IPS DF 4.7 (cell line): ENCODE results near the gene SLC24A4.

Experiments
- DNase-seq: peaks from one replicate; pipeline ENCODE4 v3.0.0-alpha.2; 2013; ENCODE audit warnings: low spot score; ENCODE audit errors: extremely low read depth

Gene SLC24A4

DNA sequence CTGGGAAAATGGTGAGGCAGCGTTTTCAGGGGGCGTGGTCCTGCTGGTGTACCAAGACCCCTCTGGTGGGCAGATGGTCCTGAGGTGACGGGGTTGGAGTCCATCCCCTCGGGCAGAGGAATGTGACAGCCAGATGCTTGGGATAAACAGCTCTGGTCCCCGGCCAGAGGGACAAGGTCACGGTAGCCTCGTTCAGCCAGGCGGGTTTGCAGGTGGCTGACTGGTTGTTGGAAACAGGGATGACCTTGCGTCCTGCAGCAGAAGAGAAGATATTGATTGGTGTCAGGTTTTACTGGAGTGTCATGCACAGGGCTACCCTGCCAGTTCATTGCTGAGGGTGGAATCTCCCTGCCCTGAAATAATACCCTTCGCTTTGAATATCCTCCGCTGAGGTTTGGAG lies 43.3 kb downstream of the SLC24A4 start:
- no peak for DNase-seq

DNA sequence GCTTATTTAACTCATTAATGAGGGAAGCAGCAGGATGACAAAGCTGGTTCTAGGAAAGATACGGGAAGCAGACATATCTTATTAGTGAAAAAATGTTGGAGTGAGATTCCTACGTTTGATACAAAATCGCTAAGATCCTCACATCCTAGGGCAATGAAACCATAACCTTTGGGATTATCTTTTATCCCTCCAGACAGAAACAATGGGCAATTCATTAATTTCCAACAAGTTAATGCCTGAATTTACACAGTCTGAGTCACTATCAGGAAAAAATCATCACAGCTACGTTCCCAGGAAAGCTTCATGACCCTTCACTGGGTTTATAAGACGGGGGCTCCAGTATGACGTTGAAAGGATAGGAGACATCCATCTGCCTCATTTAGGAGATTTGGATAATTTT lies 45.0 kb downstream of the SLC24A4 start:
- no peak for DNase-seq

DNA sequence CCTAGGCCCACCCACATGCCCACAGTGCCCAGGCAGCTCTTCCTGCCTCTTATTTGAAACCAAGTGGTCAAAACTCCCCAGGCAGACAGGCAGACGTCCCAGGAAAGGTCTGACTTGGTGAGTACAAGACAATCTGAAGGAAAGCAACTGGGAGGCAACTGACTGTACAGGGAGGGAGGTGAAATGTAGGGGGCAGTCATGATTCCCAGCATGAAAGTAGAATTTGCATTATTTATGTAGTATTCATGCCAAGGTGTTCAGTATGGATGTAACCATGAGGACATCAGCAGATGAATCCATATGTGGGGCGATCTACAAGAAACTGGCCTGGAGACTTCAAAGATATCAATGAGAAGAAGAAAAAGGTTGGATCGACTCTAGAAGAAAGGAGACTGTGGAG lies 46.1 kb downstream of the SLC24A4 start:
- no peak for DNase-seq

DNA sequence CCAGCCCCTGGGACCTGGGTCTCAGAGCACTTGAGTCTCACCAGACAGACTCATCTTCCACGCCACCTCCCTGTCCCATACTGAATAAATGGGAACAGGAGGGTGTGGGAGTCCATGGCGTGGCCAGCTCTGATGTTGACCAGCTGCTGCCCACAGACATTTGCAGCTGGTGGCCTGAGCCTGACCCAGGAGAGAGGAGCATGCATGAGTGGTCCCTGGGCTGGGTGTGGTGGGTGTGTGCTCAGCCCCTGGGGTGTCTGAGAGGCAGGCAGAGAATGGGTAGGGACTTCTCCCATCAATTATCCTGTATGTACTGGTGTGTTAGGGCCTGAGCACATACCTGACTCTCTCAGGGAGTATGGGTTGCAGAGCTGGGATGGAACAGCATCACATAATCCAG lies 49.3 kb downstream of the SLC24A4 start:
- no peak for DNase-seq

DNA sequence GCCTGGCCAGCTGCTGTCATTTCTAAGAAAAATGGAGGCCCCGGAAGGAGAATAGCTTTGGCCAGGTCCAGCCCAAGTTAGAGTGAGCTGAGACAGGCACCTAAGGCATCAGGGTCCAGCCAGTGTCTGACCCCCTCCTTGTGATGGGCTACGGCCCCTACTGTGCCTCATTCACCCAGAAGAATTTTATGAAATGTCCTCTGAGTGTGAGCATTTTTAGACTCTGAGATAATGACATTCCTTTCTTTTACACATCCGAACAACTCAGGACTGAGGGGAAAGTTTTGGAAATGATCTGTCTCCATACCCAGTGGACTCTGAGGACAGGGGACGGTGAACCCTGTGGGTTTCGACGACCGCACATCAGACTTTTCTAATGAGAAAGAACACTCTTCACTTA lies 50.4 kb downstream of the SLC24A4 start:
- no peak for DNase-seq

DNA sequence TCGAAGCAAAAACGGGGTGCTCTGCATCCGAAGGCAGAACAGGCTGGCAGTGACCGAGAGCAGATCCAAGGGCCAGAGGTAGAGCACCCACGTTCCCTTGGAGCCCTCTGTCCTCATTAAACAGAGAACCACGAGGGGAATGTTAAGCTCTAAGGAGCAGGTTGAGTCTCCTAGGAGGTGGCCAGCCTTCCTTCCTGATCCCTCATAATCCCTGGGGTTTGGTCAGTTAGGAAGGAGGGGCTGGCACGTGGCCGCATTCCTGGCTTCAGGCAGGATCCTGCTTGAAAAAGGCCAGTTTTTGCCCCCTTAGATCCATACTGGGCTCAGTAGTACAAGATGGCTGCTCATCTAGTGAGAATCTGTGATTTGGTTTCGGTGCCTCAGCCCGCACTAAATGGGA lies 57.2 kb downstream of the SLC24A4 start:
- no peak for DNase-seq

DNA sequence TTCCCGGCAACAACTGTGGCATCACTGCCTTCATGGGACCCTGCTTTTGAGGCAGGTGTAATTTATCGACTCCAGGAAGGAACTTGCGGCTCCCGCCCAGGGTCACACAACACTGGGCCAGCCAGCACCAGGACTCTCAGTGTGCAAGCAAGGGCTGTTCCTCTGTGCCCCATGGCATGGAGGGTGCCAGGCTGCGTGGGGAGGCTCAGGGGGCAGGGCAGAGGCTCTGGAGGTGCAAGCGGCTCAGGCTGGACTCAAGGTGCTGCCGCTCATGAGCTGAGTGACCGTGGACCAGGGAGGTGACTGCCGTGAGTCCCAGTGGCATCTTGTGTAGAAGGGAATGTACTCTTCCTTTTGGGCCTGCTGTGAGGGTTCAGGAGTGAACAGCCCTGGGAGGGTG lies 57.6 kb downstream of the SLC24A4 start:
- no peak for DNase-seq

- no peak for DNase-seq
These were observed 59.7 kb downstream of the SLC24A4 start for GRCh38 chr14:92382677-92383076.

GRCh38 chr14:92383805-92384204 lies 60.8 kb downstream of the SLC24A4 start:
- DNase-seq, result no peak

GRCh38 chr14:92384461-92385133 lies 61.6 kb downstream of the SLC24A4 start:
- DNase-seq, result no peak

- DNase-seq, result no peak
These were observed 62.6 kb downstream of the SLC24A4 start for GRCh38 chr14:92385561-92385960.

DNA sequence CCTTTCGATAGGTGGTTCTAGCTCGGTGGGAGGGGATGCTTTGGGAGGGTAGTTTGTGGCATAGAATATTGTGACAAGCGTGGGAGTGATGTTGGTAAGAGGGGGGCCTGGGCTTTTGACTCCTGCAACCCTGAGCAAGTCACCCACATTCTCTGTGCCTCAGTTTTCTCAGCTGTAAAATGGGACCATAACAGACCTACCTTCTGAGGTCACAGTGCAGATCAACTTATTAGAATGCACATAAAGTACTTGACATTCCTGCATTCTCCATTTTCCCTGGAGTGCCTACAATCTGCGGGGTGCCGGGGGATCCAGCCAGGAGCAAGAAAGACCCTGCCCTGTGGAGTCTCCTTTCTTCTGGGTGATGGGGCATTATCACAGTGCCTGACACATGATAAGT lies 63.2 kb downstream of the SLC24A4 start:
- DNase-seq, result no peak

DNA sequence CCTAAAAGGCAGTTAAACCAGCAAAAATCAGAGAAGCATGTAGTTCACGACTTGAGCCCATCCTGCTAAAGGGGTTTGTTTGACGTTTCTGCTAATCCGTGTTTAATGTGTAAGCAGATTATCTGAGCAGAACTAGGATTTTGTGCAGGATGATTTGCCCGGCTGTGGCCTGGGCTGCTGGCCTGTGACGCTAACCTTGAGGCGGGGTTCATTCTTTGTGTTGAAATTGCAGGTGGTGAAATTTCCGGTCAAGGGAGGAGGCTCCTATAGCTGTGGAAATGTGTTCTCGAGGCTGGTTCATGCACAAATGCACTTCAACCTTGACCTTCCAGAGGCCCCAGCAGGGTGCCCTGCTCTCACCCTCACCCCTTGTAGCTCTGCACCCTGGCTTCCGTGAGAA lies 63.7 kb downstream of the SLC24A4 start:
- no peak for DNase-seq

- no peak for DNase-seq
These were observed 64.6 kb downstream of the SLC24A4 start for GRCh38 chr14:92387578-92387977.

DNA sequence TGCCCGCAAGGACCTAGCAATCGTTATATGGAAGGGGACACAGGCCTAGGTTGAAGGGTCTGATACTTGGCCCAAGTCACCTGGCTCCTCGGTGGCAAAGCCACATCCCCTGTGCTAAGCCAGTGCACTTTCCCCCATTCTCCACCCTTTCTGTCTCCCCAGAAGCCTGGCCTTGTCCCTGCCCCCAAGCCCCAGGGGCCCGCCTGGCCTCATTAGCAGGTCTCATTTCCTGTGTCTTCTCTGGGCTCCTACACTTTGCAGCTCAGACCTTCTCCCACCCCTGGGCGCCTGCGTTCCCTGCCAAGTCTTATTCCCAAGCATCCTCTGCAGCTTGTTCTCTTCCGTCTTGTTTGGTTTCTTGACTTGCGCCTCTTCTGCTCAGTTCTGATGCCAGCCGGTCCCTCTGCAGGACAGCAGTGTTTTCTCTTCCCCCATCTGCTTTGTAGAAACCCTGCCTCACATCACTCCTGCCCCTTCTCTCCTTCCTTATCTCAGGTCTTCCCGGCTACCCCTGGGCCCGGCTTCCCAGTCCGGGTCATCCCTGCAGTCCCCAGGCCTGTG lies 66.7 kb downstream of the SLC24A4 start:
- no peak for DNase-seq

- no peak for DNase-seq
These were observed 68.8 kb downstream of the SLC24A4 start for GRCh38 chr14:92391726-92392125.

GRCh38 chr14:92392711-92393110 lies 69.7 kb downstream of the SLC24A4 start:
- no peak for DNase-seq

- DNase-seq, result no peak
These were observed 74.4 kb downstream of the SLC24A4 start for GRCh38 chr14:92397150-92397952.

GRCh38 chr14:92397953-92398564 lies 75.1 kb downstream of the SLC24A4 start:
- DNase-seq, result no peak

DNA sequence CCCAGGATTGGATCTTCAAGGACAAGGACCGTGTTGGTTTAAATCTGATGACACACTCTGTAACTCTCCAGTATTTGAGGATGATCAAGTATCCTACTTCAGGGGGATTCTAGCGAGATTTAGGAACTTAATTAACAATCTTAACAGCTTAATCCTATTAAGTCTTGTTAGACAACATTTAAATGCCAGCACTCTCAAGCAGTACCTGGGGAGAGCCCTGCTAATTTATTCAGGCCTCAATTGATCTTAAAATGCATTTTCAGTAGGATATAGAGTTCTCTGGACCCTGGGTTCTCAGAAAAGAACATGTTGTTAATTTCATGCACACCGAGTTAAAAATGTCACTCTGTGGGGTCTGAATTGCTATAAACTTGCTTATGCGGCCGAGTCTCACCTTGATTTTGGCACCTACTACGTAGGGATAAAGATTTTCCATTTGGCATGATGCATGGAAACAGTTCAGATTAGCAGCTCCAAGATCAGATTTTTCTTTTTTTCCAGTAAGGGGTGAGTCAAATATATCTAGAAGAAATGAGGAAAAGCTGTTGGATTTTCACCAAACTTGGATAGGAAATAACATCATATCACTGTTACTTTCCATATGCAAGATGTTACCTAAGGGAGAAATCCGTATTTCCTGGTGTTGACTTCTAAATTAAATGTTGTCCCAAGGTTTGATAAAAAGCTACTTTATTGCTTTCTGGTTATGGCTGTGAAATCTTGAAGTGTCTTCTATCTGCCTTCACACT lies 76.1 kb downstream of the SLC24A4 start:
- no peak for DNase-seq

GRCh38 chr14:92400579-92401444 lies 77.8 kb downstream of the SLC24A4 start:
- no peak for DNase-seq
